Measurements from ENCODE around the gene KRTAP15-1.

GRCh38 chr21:30486180-30486579, 46.1 kb downstream of the KRTAP15-1 start:
- TF ChIP-seq CEBPB (IDR thresholded peaks at IDR 0.05), result no peak
- no peak for TF ChIP-seq FOXM1 (IDR thresholded peaks at IDR 0.05; ENCODE audit: borderline replicate concordance, low read depth)
